ENCODE results near the gene ZC2HC1C. TPM values are rescaled to one million over a fixed set of nuclear protein-coding genes. Genes with fewer than 3 reads are reported as not detected.

ZC2HC1C gene
- polyA plus RNA-seq, 1 donor from 2014 or later: 3.9 TPM

- Histone ChIP-seq H3K9me2 (ENCODE audit: insufficient read depth, low read length) (no peaks in the 10 kb centered on the region), H3K4me3 (ENCODE audit: low read length) (no peak overlapping the region), H3K9me3 (ENCODE audit: low read length) (no peaks in the 10 kb centered on the region), H3F3A (ENCODE audit: insufficient read depth, low read length, poor library complexity, severe bottlenecking) (no peaks in the 10 kb centered on the region), H3K27me3 (ENCODE audit: insufficient read depth, low read depth, low read length) (no peaks in the 10 kb centered on the region), H3K36me3 (ENCODE audit: insufficient read depth, low read length) (no peaks in the 10 kb centered on the region), H3K4me2 (ENCODE audit: low read length) (no peak overlapping the region), H3K9ac (ENCODE audit: low read length) (no peak overlapping the region), H3K79me2 (replicated peaks; ENCODE audit: insufficient read depth, low read length) (no peaks in the 10 kb centered on the region), H4K20me1 (ENCODE audit: insufficient read depth) (no peaks in the 10 kb centered on the region), H2AFZ (ENCODE audit: low read depth, low read length) (no peak overlapping the region), H3K27ac (ENCODE audit: low read length) (no peak overlapping the region)
- TF ChIP-seq EP300 (conservative IDR thresholded peaks at IDR 0.05; ENCODE audit: poor library complexity, severe bottlenecking) (no peak), SMC3 (conservative IDR thresholded peaks at IDR 0.05; ENCODE audit: poor library complexity) (no peak), CTCF (IDR thresholded peaks at IDR 0.05; ENCODE audit: poor library complexity, severe bottlenecking) (no peak), TAF1 (IDR thresholded peaks at IDR 0.05; ENCODE audit: low read depth) (no peak), EZH2 (IDR thresholded peaks at IDR 0.05; ENCODE audit: borderline replicate concordance, insufficient read depth, low read length, poor library complexity, severe bottlenecking) (no peak), RAD21 (conservative IDR thresholded peaks at IDR 0.05) (no peak), POLR2AphosphoS5 (IDR thresholded peaks at IDR 0.05) (no peak), MXI1 (conservative IDR thresholded peaks at IDR 0.05; ENCODE audit: poor library complexity, severe bottlenecking) (no peak), REST (IDR thresholded peaks at IDR 0.05; ENCODE audit: borderline replicate concordance) (no peak)
Measured at GRCh38 chr14:75096959-75097358, 27.5 kb downstream of the ZC2HC1C start.

GRCh38 chr14:75098212-75098611, 28.8 kb downstream of the ZC2HC1C start:
- Histone ChIP-seq H3K9ac (ENCODE audit: low read length) (no peak overlapping the region), H3K79me2 (replicated peaks; ENCODE audit: insufficient read depth, low read length) (no peaks in the 10 kb centered on the region), H3K27ac (ENCODE audit: low read length) (no peak overlapping the region), H3K9me3 (ENCODE audit: low read length) (no peaks in the 10 kb centered on the region), H2AFZ (ENCODE audit: low read depth, low read length) (no peak overlapping the region), H4K20me1 (ENCODE audit: insufficient read depth) (no peaks in the 10 kb centered on the region), H3K4me3 (ENCODE audit: low read length) (no peak overlapping the region), H3K27me3 (ENCODE audit: insufficient read depth, low read depth, low read length) (no peaks in the 10 kb centered on the region), H3K36me3 (ENCODE audit: insufficient read depth, low read length) (no peaks in the 10 kb centered on the region), H3K4me2 (ENCODE audit: low read length) (no peak overlapping the region), H3K9me2 (ENCODE audit: insufficient read depth, low read length) (no peaks in the 10 kb centered on the region), H3F3A (ENCODE audit: insufficient read depth, low read length, poor library complexity, severe bottlenecking) (no peaks in the 10 kb centered on the region)
- TF ChIP-seq EP300 (conservative IDR thresholded peaks at IDR 0.05; ENCODE audit: poor library complexity, severe bottlenecking) (no peak), REST (IDR thresholded peaks at IDR 0.05; ENCODE audit: borderline replicate concordance) (no peak), CTCF (IDR thresholded peaks at IDR 0.05; ENCODE audit: poor library complexity, severe bottlenecking) (no peak)
